Measurements from ENCODE around the gene IL17REL.
"Not testable (repeated sequence)": the region's sequence is repeated elsewhere in the genome, so short reads cannot be mapped to it uniquely, and the experiment has no call there.

The IL17REL gene

GRCh38 chr22:50001388-50002231 lies 11.0 kb downstream of the IL17REL start:
- no peak for DNase-seq

DNA sequence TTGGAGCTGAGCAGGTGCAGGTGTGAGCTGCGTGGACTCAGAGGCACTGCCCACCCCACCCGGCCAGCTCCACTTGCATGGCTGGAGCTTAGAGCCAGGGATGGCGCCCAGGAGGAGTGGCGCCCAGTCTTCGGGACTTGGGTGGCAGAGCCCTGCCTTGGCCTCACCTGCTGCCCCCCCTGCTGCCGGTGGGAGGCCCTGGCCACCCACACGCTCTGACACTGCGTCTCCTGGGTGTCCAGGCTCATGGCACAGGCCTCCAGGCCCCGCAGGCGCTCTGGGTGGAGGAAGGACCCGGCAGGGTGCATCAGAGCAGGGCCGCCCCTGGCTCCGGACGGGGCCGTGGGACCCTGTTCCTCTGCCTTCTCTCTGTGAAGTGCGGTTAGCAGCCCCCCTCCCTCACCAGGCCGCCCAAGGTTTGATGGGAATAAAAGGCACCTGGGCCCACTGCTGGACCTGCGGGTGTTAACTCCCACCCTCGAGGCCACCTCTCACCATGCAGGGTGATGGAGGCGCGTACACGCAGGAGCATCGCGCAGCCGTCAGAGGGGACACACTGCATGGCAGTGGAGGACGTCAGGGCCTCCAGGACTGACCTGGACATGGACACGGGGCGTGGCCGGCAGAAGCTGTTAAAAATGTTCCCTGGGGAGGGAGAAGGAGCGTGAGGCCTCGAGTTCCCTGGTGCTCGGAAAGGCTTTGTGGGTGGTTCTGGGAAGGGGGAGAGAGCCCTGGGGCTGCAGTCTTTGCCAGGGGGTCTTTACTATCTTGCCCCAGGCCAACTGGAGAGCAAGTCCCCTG lies 11.8 kb downstream of the IL17REL start:
- no peak for DNase-seq

- DNase-seq = no peak
These were observed 12.5 kb downstream of the IL17REL start for GRCh38 chr22:49999946-50000586.

GRCh38 chr22:49999063-49999945 lies 13.3 kb downstream of the IL17REL start:
- no peak for DNase-seq

- no peak for DNase-seq
These were observed 13.9 kb downstream of the IL17REL start for GRCh38 chr22:49998718-49999062.

- no peak for DNase-seq
These were observed 14.4 kb downstream of the IL17REL start for GRCh38 chr22:49997932-49998717.

GRCh38 chr22:49997251-49997599 lies 15.3 kb downstream of the IL17REL start:
- DNase-seq = no peak

- no peak for DNase-seq
These were observed 15.9 kb downstream of the IL17REL start for GRCh38 chr22:49996518-49997250.

GRCh38 chr22:49996119-49996517 lies 16.4 kb downstream of the IL17REL start:
- no peak for DNase-seq

GRCh38 chr22:49995361-49996118 lies 17.0 kb downstream of the IL17REL start:
- no peak for DNase-seq

DNA sequence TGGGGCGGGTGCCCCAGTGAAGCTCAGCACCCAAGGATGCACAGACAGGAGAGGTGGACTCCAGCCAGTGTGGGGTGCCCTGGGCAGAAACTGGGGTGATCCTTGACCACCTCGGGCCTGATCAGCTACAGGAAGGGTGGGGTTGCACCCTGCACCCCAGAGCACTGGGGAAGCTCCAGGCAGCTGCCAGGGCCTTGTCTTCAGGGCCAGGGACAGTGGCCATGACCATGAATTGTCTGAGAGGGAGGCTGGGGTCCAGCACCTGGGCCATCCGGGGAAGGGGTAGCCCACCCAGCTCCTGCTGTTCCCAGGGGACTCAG lies 17.6 kb downstream of the IL17REL start:
- no peak for DNase-seq

GRCh38 chr22:49994361-49995040 lies 18.1 kb downstream of the IL17REL start:
- DNase-seq = no peak

DNA sequence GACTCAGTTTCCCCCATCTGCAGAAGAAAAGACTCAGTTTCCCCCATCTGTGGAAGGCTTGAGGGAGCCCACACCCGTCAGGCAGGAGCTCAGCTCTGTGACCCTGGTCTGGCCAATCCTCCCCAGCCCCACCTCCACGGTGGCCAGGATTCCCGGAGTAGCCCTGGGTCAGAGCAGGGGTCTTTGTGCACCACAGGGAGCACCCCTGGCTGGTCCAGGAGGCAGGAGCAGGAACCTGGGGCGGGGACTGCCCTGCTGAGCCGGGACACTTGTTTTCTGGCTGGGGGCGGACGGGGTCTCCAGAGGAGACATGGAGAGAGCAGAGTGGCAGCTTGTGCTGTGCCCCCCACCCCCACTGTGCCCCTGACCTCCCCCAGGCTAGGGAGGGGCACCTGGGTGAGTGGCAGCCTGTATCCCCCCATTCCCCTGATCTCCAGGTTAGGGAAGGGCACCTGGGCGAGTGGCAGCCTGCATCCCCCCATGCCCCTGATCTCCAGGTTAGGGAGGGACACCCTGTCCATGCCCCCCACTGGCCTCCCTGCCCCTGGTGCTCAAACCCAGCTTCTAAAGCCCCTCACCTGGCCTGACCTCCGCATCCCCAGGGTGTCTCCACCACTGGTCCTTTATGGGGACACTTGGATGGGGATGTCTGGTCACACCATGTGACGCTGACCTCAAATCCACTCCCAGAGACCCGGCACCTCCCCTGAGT lies 18.8 kb downstream of the IL17REL start:
- no peak for DNase-seq

DNA sequence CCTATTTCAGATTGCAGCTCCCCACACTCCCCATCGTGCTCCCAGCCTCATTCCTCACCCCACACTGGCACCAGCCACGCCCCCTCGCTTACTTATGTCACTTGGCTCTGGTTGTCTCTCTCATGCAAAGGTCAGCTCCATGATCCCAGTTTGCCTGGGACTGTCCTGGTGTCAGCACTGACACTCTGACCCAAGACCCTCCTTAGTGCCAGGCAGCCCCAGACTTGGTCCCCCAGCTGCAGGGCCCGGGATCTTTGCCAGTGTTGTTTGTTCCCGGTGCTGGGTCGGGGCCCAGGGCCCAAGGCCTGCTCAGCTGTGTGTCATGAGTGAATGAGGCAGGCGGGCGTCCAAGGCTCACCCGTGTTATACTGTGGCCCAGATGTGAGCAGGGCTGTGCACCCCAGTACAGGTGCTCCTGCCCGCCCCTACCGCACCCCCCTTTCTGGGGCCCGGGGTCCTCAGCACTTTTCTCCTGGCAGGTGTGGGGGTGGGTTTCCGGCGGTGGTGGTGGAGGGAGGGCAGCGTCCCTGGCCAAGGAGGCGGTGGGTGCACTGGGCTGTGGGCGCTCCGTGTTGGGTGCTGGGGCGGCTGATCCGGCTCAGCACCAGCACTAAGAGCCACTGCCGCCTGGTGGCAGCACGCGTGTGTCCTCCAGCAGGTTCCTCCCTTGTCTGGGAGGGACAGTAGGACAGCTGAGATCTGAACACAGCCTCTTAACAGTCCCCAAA lies 19.5 kb downstream of the IL17REL start:
- DNase-seq = no peak

DNA sequence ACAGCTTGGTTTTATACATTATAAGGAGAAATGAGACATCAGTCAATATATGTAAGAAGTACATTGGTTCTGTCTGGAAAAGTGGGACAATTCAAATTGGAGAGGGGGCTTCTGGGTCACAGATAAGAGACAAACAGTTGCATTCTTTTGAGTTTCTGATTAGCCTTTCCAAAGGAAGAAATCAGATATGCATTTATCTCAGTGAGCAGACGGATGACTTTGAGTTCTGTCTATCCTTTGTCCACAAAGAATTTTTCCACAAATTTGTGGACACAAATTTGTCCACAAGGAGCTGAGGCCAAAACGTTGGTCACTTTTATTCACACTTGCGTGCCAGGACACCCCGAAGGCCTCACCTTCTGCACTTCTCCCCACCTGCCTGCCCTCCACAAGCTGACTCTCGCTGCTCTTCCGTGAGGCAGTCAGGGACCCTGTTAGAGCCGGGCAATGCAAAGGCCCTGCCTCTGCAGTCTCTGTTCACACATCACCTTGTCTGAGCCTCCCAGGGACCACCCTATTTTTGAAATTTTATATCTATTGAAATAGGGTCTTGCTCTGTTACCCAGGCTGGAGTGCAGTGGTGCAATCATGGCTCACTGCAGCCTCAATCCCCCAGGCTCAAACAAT lies 20.5 kb downstream of the IL17REL start:
- no peak for DNase-seq

DNA sequence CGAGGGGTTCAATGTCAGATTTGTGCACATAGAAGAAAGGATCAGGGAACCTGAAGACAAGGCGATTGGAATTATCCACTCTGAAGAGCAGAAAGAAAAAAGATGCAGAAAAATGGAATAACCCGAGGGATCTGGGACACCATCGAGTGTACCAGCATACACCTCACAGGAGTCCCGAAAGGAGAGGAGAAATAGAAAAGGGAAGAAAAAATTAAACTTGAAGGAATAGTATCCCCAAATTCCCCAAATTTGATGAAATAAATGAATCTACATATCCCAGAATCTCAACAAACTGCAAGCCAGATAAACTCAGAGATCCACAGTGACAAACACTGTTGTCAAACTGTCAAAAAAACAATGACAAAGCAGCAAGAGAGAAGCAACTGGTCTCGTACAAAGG lies 21.4 kb downstream of the IL17REL start:
- no peak for DNase-seq

DNA sequence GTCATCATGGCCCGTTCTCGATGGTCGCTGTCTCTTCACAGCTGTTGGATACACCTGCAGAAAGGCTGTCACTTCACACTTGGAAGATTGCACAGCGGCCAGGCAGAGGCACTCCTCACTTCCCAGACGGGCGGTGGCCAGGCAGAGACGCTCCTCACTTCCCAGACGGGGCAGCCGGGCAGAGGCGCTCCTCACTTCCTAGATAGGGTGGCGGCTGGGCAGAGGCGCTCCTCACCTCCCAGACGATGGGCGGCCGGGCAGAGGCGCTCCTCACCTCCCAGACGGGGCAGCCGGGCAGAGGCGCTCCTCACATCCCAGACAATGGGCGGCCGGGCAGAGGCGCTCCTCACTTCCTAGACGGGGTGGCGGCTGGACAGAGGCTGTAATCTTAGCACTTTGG lies 22.7 kb downstream of the IL17REL start:
- DNase-seq = not testable (repeated sequence)

GRCh38 chr22:49986325-49986724 lies 26.2 kb downstream of the IL17REL start:
- DNase-seq = no peak

Measured in NCI-H2081 treated with DMSO at 0.1 percent for 48 hours (cell line).